SK-N-SH treated with all-trans-retinoic acid at 6 μM for 48 hours (cell line): ENCODE results near the gene RAPGEF4.

Experiments
- ATAC-seq: fragments of 200-7000 bp; cut with Tn5 transposase; 3 replicates; pipeline ENCODE4 v1.9.1; 2020; ENCODE audit warnings: mild to moderate bottlenecking, moderate library complexity
- ARNTL ChIP-seq: fragments of 450-650 bp; formaldehyde crosslinking; IDR thresholded peaks from 2 replicates; pipeline ENCODE4 v1.5.0; 2020; ENCODE audit warnings: low read depth, mild to moderate bottlenecking, moderate library complexity, borderline replicate concordance
- BACH2 ChIP-seq: fragments of 250-450 bp; sonication (Bioruptor Pico); IDR thresholded peaks from 2 replicates; pipeline ENCODE4 v1.9.0; 2021; ENCODE audit warnings: mild to moderate bottlenecking, borderline replicate concordance
- CREB5 ChIP-seq: fragments of 250-450 bp; sonication (Bioruptor Pico); IDR thresholded peaks from 2 replicates; pipeline ENCODE4 v1.5.1; 2020; ENCODE audit warnings: low read depth, mild to moderate bottlenecking, moderate library complexity
- CSDC2 ChIP-seq: fragments of 250-450 bp; sonication (Bioruptor Pico); IDR thresholded peaks from 2 replicates; pipeline ENCODE4 v1.5.0; 2020; ENCODE audit warnings: mild to moderate bottlenecking, moderate library complexity
- CSRNP3 ChIP-seq: fragments of 250-450 bp; sonication (Bioruptor Pico); IDR thresholded peaks from 2 replicates; pipeline ENCODE4 v1.5.1; 2021; ENCODE audit warnings: mild to moderate bottlenecking, moderate library complexity
- ESRRG ChIP-seq: fragments of 250-450 bp; sonication (Bioruptor Pico); IDR thresholded peaks from 2 replicates; pipeline ENCODE4 v1.6.1; 2021; ENCODE audit warnings: mild to moderate bottlenecking
- GLIS3 ChIP-seq: fragments of 250-450 bp; sonication (Bioruptor Pico); IDR thresholded peaks from 2 replicates; pipeline ENCODE4 v1.5.0; 2020; ENCODE audit warnings: mild to moderate bottlenecking, moderate library complexity
- ISL1 ChIP-seq: fragments of 250-450 bp; sonication (Bioruptor Pico); IDR thresholded peaks from 2 replicates; pipeline ENCODE4 v2.1.2; 2022; ENCODE audit warnings: mild to moderate bottlenecking, moderate library complexity
- OSR1 ChIP-seq: fragments of 250-450 bp; sonication (Bioruptor Pico); IDR thresholded peaks from 2 replicates; pipeline ENCODE4 v1.8.0; 2022; ENCODE audit warnings: moderate library complexity, mild to moderate bottlenecking, inconsistent platforms
- POU6F1 ChIP-seq: fragments of 250-450 bp; sonication (Bioruptor Pico); IDR thresholded peaks from 2 replicates; pipeline ENCODE4 v1.8.0; 2021; ENCODE audit warnings: low read depth, mild to moderate bottlenecking, moderate library complexity, borderline replicate concordance
- PPARA ChIP-seq: fragments of 250-450 bp; sonication (Bioruptor Pico); IDR thresholded peaks from 2 replicates; pipeline ENCODE4 v1.5.0; 2020; ENCODE audit warnings: mild to moderate bottlenecking, borderline replicate concordance
- RARB ChIP-seq: fragments of 250-450 bp; sonication (Bioruptor Pico); IDR thresholded peaks from 2 replicates; pipeline ENCODE4 v1.8.0; 2021; ENCODE audit warnings: mild to moderate bottlenecking, moderate library complexity
- SNAI2 ChIP-seq: fragments of 250-450 bp; sonication (Bioruptor Pico); IDR thresholded peaks from 2 replicates; pipeline ENCODE4 v1.5.0; 2020; ENCODE audit warnings: mild to moderate bottlenecking, moderate library complexity
- TCF4 ChIP-seq: fragments of 250-450 bp; sonication (Bioruptor Pico); IDR thresholded peaks from 2 replicates; pipeline ENCODE4 v1.8.0; 2021; ENCODE audit warnings: mild to moderate bottlenecking, moderate library complexity, borderline replicate concordance
- TOX ChIP-seq: fragments of 250-450 bp; sonication (Bioruptor Pico); IDR thresholded peaks from 2 replicates; pipeline ENCODE4 v1.8.0; 2021; ENCODE audit warnings: mild to moderate bottlenecking, moderate library complexity, borderline replicate concordance
- TSHZ2 ChIP-seq: fragments of 250-450 bp; sonication (Bioruptor Pico); IDR thresholded peaks from 2 replicates; pipeline ENCODE4 v1.5.0; 2020; ENCODE audit warnings: mild to moderate bottlenecking, moderate library complexity
- ZC3H10 ChIP-seq: fragments of 250-450 bp; sonication (Bioruptor Pico); IDR thresholded peaks from 2 replicates; pipeline ENCODE4 v1.5.1; 2021; ENCODE audit warnings: mild to moderate bottlenecking, moderate library complexity
- ZFP3 ChIP-seq: fragments of 250-450 bp; sonication (Bioruptor Pico); IDR thresholded peaks from 2 replicates; pipeline ENCODE4 v1.5.0; 2020; ENCODE audit warnings: mild to moderate bottlenecking, moderate library complexity
- ZFP30 ChIP-seq: fragments of 450-650 bp; formaldehyde crosslinking; IDR thresholded peaks from 2 replicates; pipeline ENCODE4 v1.5.0; 2022; ENCODE audit warnings: mild to moderate bottlenecking, moderate library complexity
- ZNF565 ChIP-seq: fragments of 450-650 bp; formaldehyde crosslinking; conservative IDR thresholded peaks from 2 replicates; pipeline ENCODE4 v1.5.0; 2020; ENCODE audit warnings: low read depth, mild to moderate bottlenecking, moderate library complexity
- ZNF70 ChIP-seq: fragments of 450-650 bp; formaldehyde crosslinking; IDR thresholded peaks from 2 replicates; pipeline ENCODE4 v1.5.0; 2020; ENCODE audit warnings: mild to moderate bottlenecking, moderate library complexity
- ZNF8 ChIP-seq: fragments of 450-650 bp; formaldehyde crosslinking; IDR thresholded peaks from 2 replicates; pipeline ENCODE4 v1.5.0; 2020; ENCODE audit warnings: mild to moderate bottlenecking, moderate library complexity

Gene RAPGEF4

GRCh38 chr2:172922815-172923214, 187.2 kb downstream of the RAPGEF4 start:
- TF ChIP-seq ZC3H10 (CRISPR knock-in tag) = no peak
- TF ChIP-seq POU6F1 (CRISPR knock-in tag) = no peak
- no peak for TF ChIP-seq BACH2 (CRISPR knock-in tag)
- TF ChIP-seq OSR1 (CRISPR knock-in tag) = no peak
- TF ChIP-seq ZNF8 = no peak
- no peak for TF ChIP-seq ISL1 (CRISPR knock-in tag)
- no peak for TF ChIP-seq CSRNP3 (CRISPR knock-in tag)
- no peak for TF ChIP-seq ARNTL (CRISPR knock-in tag)
- no peak for TF ChIP-seq ZNF565 (CRISPR knock-in tag)
- no peak for TF ChIP-seq TOX
- TF ChIP-seq SNAI2 (CRISPR knock-in tag) = no peak
- no peak for TF ChIP-seq ZFP30 (CRISPR knock-in tag)
- no peak for TF ChIP-seq CREB5
- no peak for TF ChIP-seq PPARA (CRISPR knock-in tag)
- no peak for TF ChIP-seq ZFP3
- no peak for TF ChIP-seq RARB (CRISPR knock-in tag)
- no peak for TF ChIP-seq TSHZ2 (CRISPR knock-in tag)
- ATAC-seq = no peak

- no peak for ATAC-seq
- TF ChIP-seq GLIS3 (CRISPR knock-in tag) (no peak), CSDC2 (CRISPR knock-in tag) (no peak), CREB5 (no peak), POU6F1 (CRISPR knock-in tag) (no peak), ZFP30 (CRISPR knock-in tag) (no peak), OSR1 (CRISPR knock-in tag) (no peak), CSRNP3 (CRISPR knock-in tag) (no peak), ZNF8 (no peak), ZNF70 (no peak), ZNF565 (CRISPR knock-in tag) (no peak), TCF4 (CRISPR knock-in tag) (no peak), ESRRG (CRISPR knock-in tag) (no peak), PPARA (CRISPR knock-in tag) (no peak), ARNTL (CRISPR knock-in tag) (no peak), TSHZ2 (CRISPR knock-in tag) (no peak)
Measured at GRCh38 chr2:172924097-172924660, 188.5 kb downstream of the RAPGEF4 start.
